ENCODE measurements around the gene ZNF28. TPM values are rescaled to one million over a fixed set of nuclear protein-coding genes. Genes with fewer than 3 reads are reported as not detected.

Gene ZNF28
- 0.35 to 2.7 TPM (median 1.3 TPM) in 5 replicates for total RNA-seq (2022; extraction: Qiagen RNA extraction)

GRCh38 chr19:52821204-52821960 is at the start of gene ZNF28:
Gene ZNF28, minus strand, starts transcription at chr19:52821633. Its CDS starts 3,675 bp downstream, at chr19:52817958.

GRCh38 chr19:52857378-52858191 is 36.2 kb upstream of the ZNF28 start, which contains the start of gene ZNF468:
Gene ZNF468, minus strand, starts transcription at chr19:52857619. Its CDS starts 3,347 bp downstream, at chr19:52854272.

GRCh38 chr19:52786464-52787354 is 34.7 kb downstream of the ZNF28 start, which contains the start of gene ZNF600:
Gene ZNF600, minus strand, starts transcription at chr19:52786791. Its CDS starts 7,903 bp downstream, at chr19:52778888.

Other genes starting within 250 kb of the ZNF28 start
- gene ZNF83, start 183.3 kb downstream of the ZNF28 start, total RNA-seq (2022; extraction: Qiagen RNA extraction) = 0.05 to 0.28 TPM (median 0.15 TPM) in 4 of 5 replicates, not detected in the other
- gene ZNF611, start 86.6 kb downstream of the ZNF28 start, total RNA-seq (2022; extraction: Qiagen RNA extraction) = 1.8 to 3.7 TPM (median 2.1 TPM) in 5 replicates
- gene ZNF600, start 34.8 kb downstream of the ZNF28 start, total RNA-seq (2022; extraction: Qiagen RNA extraction) = 0.08 to 0.29 TPM (median 0.11 TPM) in 5 replicates
- 0.29 to 0.64 TPM (median 0.57 TPM) in 5 replicates for gene ZNF468, start 36.0 kb upstream of the ZNF28 start, total RNA-seq (2022; extraction: Qiagen RNA extraction)
- not detected in 5 replicates for gene ZNF320, start 76.0 kb upstream of the ZNF28 start, total RNA-seq (2022; extraction: Qiagen RNA extraction)
- 0.04 TPM in 1 of 5 replicates, not detected in the others for gene ZNF888, start 101.8 kb upstream of the ZNF28 start, total RNA-seq (2022; extraction: Qiagen RNA extraction)
- gene ZNF816, start 141.2 kb upstream of the ZNF28 start, total RNA-seq (2022; extraction: Qiagen RNA extraction) = 0.08 TPM in 1 of 5 replicates, not detected in the others
- gene ERVV-1, start 192.3 kb upstream of the ZNF28 start, total RNA-seq (2022; extraction: Qiagen RNA extraction) = not detected in 5 replicates
- not detected in 5 replicates for gene ERVV-2, start 223.1 kb upstream of the ZNF28 start, total RNA-seq (2022; extraction: Qiagen RNA extraction)